HepG2 (cell line): Measurements from ENCODE around the gene NCOA1. TPM values are rescaled to one million over a fixed set of nuclear protein-coding genes. Genes with fewer than 3 reads are reported as not detected.
A peak's percentile ranks its signal among the peaks of the same experiment; 100 is the strongest.

Source experiments
- AGO2 ChIP-seq: fragments of 200-400 bp; formaldehyde crosslinking; optimal IDR thresholded peaks from 2 replicates; pipeline ENCODE3; 2017; ENCODE audit warnings: mild to moderate bottlenecking, low read depth, low read length, moderate library complexity
- ATRX ChIP-seq: sonication (generic); formaldehyde crosslinking; IDR thresholded peaks from 2 replicates; pipeline ENCODE4 v1.4.0; 2020; ENCODE audit warnings: missing genetic modification reagents, borderline replicate concordance
- CREBL2 ChIP-seq: sonication (generic); formaldehyde crosslinking; IDR thresholded peaks from 2 replicates; pipeline ENCODE4 v1.8.1; 2023; ENCODE audit warnings: missing genetic modification reagents, mild to moderate bottlenecking, borderline replicate concordance
- HNRNPH1 ChIP-seq: fragments of 200-400 bp; formaldehyde crosslinking; optimal IDR thresholded peaks from 2 replicates; pipeline ENCODE3; 2017; ENCODE audit warnings: mild to moderate bottlenecking, low read depth, low read length
- IKZF4 ChIP-seq: sonication (generic); formaldehyde crosslinking; IDR thresholded peaks from 2 replicates; pipeline ENCODE4 v1.5.1; 2020; ENCODE audit warnings: borderline replicate concordance, mild to moderate bottlenecking, low read depth, missing genetic modification reagents; ENCODE audit errors: not compliant biosample characterization
- KLF16 ChIP-seq, 2 experiments: sonication (generic) in 1 of 2; formaldehyde crosslinking in 1 of 2; IDR thresholded peaks; 2 replicates each; pipeline versions ENCODE4 v1.6.1 to v1.8.0; 2016 to 2023; ENCODE audit warnings: missing genetic modification reagents in 2 of 2, missing compliant biosample characterization in 1 of 2
- MEIS1 ChIP-seq: sonication (generic); formaldehyde crosslinking; IDR thresholded peaks from 2 replicates; pipeline ENCODE4 v1.9.0; 2021; ENCODE audit warnings: mild to moderate bottlenecking, missing genetic modification reagents, moderate library complexity, borderline replicate concordance
- MTA3 ChIP-seq: sonication (generic); formaldehyde crosslinking; IDR thresholded peaks from 2 replicates; pipeline ENCODE4 v1.4.0; 2020; ENCODE audit warnings: missing genetic modification reagents
- MYPOP ChIP-seq: sonication (generic); formaldehyde crosslinking; IDR thresholded peaks from 2 replicates; pipeline ENCODE4 v1.8.1; 2023; ENCODE audit warnings: mild to moderate bottlenecking, moderate library complexity, missing genetic modification reagents
- NFE2L1 ChIP-seq: sonication (generic); formaldehyde crosslinking; IDR thresholded peaks from 2 replicates; pipeline ENCODE4 v1.4.0; 2020; ENCODE audit warnings: missing genetic modification reagents, mild to moderate bottlenecking, borderline replicate concordance
- NKX3-1 ChIP-seq: sonication (generic); formaldehyde crosslinking; IDR thresholded peaks from 2 replicates; pipeline ENCODE4 v1.5.0; 2020; ENCODE audit warnings: missing genetic modification reagents
- POGZ ChIP-seq: sonication (generic); formaldehyde crosslinking; IDR thresholded peaks from 2 replicates; pipeline ENCODE4 v1.4.0; 2020; ENCODE audit warnings: mild to moderate bottlenecking, missing genetic modification reagents
- TSC22D2 ChIP-seq: sonication (generic); formaldehyde crosslinking; IDR thresholded peaks from 2 replicates; pipeline ENCODE4 v1.5.1; 2020; ENCODE audit warnings: missing genetic modification reagents, mild to moderate bottlenecking, borderline replicate concordance
- ZBTB8A ChIP-seq: sonication (generic); formaldehyde crosslinking; IDR thresholded peaks from 2 replicates; pipeline ENCODE4 v1.4.0; 2020; ENCODE audit warnings: mild to moderate bottlenecking, low read depth, missing genetic modification reagents, borderline replicate concordance
- ZNF354B ChIP-seq: sonication (generic); formaldehyde crosslinking; IDR thresholded peaks from 2 replicates; pipeline ENCODE4 v1.8.0; 2022; ENCODE audit warnings: mild to moderate bottlenecking, missing genetic modification reagents
- ZNF431 ChIP-seq: sonication (generic); formaldehyde crosslinking; IDR thresholded peaks from 2 replicates; pipeline ENCODE4 v1.9.0; 2022; ENCODE audit warnings: missing genetic modification reagents, low read depth, mild to moderate bottlenecking, borderline replicate concordance
- ZNF468 ChIP-seq: sonication (generic); formaldehyde crosslinking; IDR thresholded peaks from 2 replicates; pipeline ENCODE4 v1.8.0; 2022; ENCODE audit warnings: mild to moderate bottlenecking, moderate library complexity, missing genetic modification reagents
- ZNF619 ChIP-seq: sonication (generic); formaldehyde crosslinking; IDR thresholded peaks from 2 replicates; pipeline ENCODE4 v1.4.0; 2020; ENCODE audit warnings: mild to moderate bottlenecking, missing genetic modification reagents
- ZNF777 ChIP-seq: sonication (generic); formaldehyde crosslinking; IDR thresholded peaks from 2 replicates; pipeline ENCODE4 v1.4.0; 2020; ENCODE audit warnings: missing genetic modification reagents
- polyA plus RNA-seq, 8 experiments: library from polyadenylated mRNA; depleted of rRNA in 3 of 8; stranded (reverse) in 7 of 8; unstranded in 1 of 8; fragments of >200 nt; fragmentation: Illumina TruSeq in 4 of 8; extraction: Trizol in 4 of 8; gene quantifications; 2 replicates each; pipeline versions ENCODE4 v1.2.1 to v1.2.3, GENCODE V29; 2011 to 2016; ENCODE audit warnings: low read depth in 4 of 8, missing spikeins in 1 of 8, mixed read lengths in 1 of 8; ENCODE audit not compliant: insufficient read depth in 1 of 8
- total RNA-seq, 5 experiments: library from RNA; depleted of rRNA; stranded (reverse); fragments of >200 nt; fragmentation: Illumina TruSeq; extraction: Trizol; gene quantifications; 2 replicates each; pipeline ENCODE4 v1.2.3, GENCODE V29; 2016; ENCODE audit warnings: low read depth in 1 of 5
- TF ChIP-seq, protein P1 (sequence below): sonication (generic); formaldehyde crosslinking; IDR thresholded peaks from 2 replicates; pipeline ENCODE4 v1.4.0; 2020; ENCODE audit warnings: missing genetic modification reagents, borderline replicate concordance
- TF ChIP-seq, protein P2 (sequence below): sonication (generic); formaldehyde crosslinking; IDR thresholded peaks from 2 replicates; pipeline ENCODE4 v1.5.1; 2020; ENCODE audit warnings: mild to moderate bottlenecking, missing genetic modification reagents, borderline replicate concordance
- TF ChIP-seq, protein P3 (sequence below): sonication (generic); formaldehyde crosslinking; IDR thresholded peaks from 2 replicates; pipeline ENCODE4 v1.5.0; 2020; ENCODE audit warnings: missing genetic modification reagents

The NCOA1 gene
- total and polyA plus RNA-seq, 2 of the 13 experiments (the other 11 are each of a cell fraction or from before 2014, with no cell fraction given) = 10.0 to 10.4 TPM

DNA sequence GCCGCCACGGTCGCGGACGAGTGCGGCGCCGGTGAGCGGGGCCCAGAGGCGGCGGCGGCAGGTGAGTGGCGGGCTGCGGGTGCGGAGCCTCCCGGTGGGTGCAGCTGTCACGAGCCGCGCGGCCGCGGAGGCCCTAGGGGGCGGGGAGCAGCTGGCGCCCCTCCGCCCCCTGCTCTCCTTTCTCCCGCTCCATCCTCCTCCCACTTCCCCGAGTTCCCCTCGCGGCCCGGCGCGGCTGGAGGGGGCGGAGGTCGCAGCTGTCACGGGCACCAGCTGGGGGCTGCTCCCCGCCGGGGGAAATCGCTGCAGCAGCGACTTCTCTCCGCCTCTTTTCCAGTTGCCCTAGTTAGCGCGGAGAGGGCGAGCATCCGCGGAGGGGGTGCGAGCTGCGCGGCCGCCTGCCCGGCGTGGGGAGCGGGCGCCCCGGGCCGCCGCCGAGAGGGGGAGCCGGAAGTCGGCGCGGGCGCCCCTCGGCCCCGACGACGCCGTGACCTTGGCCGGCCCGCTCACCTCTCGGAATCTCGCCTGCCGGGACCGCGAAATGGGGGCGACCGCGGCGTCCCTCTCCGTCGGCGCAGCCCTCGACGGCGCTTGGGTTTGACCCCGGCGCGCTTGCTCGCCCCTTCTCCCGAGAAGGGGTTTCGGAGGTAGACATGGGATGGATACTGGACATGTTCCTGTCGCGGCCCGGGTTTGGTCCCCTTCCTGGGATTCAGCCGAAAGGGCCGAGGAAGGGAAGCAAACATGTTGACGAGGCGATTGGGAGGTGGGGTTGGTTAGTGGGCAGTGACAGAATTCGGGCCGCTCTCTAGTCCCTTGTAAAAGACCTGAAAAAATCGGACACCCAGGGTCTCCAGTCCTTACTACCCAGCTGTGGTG, 727 bp downstream of the NCOA1 start (continued):
- TF ChIP-seq POGZ (CRISPR knock-in tag) (0 out of 2 replicates have a peak, but pooled peaks have one; percentile 26), HNRNPH1 (no peak), MTA3 (no peak), NKX3-1 (0 out of 2 replicates have a peak, but pooled peaks have one; percentile 3), TSC22D2 (CRISPR knock-in tag) (no peak), AGO2 (peak; percentile 42), ZNF619 (CRISPR knock-in tag) (0 out of 2 replicates have a peak, but pooled peaks have one; percentile 6), ZBTB8A (CRISPR knock-in tag) (no peak), ZNF431 (no peak), ZNF468 (CRISPR knock-in tag) (no peak), CREBL2 (CRISPR knock-in tag) (no peak), IKZF4 (no peak), ZNF777 (CRISPR knock-in tag) (peak; percentile 98), ZNF354B (CRISPR knock-in tag) (no peak), ATRX (CRISPR knock-in tag) (no peak), MYPOP (CRISPR knock-in tag) (no peak), KLF16 (CRISPR knock-in tag; IDR thresholded peaks at IDR 0.05) (no peak; a peak in 1 of 4 replicates), MEIS1 (CRISPR knock-in tag) (no peak), NFE2L1 (CRISPR knock-in tag) (no peak)
- TF ChIP-seq, protein P1, sequence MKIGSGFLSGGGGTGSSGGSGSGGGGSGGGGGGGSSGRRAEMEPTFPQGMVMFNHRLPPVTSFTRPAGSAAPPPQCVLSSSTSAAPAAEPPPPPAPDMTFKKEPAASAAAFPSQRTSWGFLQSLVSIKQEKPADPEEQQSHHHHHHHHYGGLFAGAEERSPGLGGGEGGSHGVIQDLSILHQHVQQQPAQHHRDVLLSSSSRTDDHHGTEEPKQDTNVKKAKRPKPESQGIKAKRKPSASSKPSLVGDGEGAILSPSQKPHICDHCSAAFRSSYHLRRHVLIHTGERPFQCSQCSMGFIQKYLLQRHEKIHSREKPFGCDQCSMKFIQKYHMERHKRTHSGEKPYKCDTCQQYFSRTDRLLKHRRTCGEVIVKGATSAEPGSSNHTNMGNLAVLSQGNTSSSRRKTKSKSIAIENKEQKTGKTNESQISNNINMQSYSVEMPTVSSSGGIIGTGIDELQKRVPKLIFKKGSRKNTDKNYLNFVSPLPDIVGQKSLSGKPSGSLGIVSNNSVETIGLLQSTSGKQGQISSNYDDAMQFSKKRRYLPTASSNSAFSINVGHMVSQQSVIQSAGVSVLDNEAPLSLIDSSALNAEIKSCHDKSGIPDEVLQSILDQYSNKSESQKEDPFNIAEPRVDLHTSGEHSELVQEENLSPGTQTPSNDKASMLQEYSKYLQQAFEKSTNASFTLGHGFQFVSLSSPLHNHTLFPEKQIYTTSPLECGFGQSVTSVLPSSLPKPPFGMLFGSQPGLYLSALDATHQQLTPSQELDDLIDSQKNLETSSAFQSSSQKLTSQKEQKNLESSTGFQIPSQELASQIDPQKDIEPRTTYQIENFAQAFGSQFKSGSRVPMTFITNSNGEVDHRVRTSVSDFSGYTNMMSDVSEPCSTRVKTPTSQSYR = peak; percentile 3; the same call in 1 of the 2 replicates
- TF ChIP-seq, protein P2, sequence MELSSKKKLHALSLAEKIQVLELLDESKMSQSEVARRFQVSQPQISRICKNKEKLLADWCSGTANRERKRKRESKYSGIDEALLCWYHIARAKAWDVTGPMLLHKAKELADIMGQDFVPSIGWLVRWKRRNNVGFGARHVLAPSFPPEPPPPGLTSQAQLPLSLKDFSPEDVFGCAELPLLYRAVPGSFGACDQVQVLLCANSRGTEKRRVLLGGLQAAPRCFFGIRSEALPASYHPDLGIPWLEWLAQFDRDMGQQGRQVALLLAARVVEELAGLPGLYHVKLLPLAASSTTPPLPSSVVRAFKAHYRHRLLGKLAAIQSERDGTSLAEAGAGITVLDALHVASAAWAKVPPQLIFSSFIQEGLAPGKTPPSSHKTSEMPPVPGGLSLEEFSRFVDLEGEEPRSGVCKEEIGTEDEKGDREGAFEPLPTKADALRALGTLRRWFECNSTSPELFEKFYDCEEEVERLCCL (CRISPR knock-in tag) = no peak
- TF ChIP-seq, protein P3, sequence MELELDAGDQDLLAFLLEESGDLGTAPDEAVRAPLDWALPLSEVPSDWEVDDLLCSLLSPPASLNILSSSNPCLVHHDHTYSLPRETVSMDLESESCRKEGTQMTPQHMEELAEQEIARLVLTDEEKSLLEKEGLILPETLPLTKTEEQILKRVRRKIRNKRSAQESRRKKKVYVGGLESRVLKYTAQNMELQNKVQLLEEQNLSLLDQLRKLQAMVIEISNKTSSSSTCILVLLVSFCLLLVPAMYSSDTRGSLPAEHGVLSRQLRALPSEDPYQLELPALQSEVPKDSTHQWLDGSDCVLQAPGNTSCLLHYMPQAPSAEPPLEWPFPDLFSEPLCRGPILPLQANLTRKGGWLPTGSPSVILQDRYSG = no peak
